ENCODE results near the gene MPHOSPH6.

DNA sequence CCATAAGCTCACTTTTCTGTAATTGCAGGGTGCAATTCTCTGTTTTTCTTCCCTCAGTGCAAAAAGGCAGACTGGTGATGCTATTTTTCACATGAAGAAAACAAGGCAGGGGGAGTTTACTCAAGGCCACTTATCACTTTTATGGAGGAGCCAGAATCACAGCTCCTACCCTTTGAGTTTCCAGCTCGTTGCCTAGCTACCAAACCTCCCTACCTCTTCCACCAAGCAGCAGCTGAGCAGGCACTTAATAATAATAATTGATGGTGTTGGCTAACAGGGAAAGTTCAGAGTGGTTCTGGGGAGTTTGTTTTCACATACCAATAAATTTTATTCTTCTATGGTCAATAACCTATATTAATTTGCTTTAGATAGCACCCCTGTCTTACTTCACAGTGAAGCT, 31.9 kb upstream of the MPHOSPH6 start:
- TF ChIP-seq, protein P1, sequence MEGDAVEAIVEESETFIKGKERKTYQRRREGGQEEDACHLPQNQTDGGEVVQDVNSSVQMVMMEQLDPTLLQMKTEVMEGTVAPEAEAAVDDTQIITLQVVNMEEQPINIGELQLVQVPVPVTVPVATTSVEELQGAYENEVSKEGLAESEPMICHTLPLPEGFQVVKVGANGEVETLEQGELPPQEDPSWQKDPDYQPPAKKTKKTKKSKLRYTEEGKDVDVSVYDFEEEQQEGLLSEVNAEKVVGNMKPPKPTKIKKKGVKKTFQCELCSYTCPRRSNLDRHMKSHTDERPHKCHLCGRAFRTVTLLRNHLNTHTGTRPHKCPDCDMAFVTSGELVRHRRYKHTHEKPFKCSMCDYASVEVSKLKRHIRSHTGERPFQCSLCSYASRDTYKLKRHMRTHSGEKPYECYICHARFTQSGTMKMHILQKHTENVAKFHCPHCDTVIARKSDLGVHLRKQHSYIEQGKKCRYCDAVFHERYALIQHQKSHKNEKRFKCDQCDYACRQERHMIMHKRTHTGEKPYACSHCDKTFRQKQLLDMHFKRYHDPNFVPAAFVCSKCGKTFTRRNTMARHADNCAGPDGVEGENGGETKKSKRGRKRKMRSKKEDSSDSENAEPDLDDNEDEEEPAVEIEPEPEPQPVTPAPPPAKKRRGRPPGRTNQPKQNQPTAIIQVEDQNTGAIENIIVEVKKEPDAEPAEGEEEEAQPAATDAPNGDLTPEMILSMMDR (IDR thresholded peaks at IDR 0.05; ENCODE audit: insufficient read depth, low read depth, low read length): no peak
- TF ChIP-seq EZH2 (IDR thresholded peaks at IDR 0.05; ENCODE audit: insufficient read depth, low read length): no peak

Measured in astrocyte (in vitro differentiated cells and primary cell).